WTC11 (cell line): ENCODE results near the gene ICA1. TPM values are rescaled to one million over a fixed set of nuclear protein-coding genes. Genes with fewer than 3 reads are reported as not detected.

Experiments used
- ATAC-seq: fragments of 200-7000 bp; cut with Tn5 transposase; 2 replicates; pipeline ENCODE4 v1.10.0; 2021; ENCODE audit warnings: mild to moderate bottlenecking, moderate library complexity
- CTCF ChIA-PET: fragments of 300-600 bp; sonication (Branson Sonifier 250); formaldehyde crosslinking; loops from one replicate; lab custom pipeline; 2021; ENCODE audit warnings: antibody characterized with exemption; lab: Charles Lee
- POLR2A ChIA-PET: fragments of 350-600 bp; sonication (Branson Sonifier 250); formaldehyde crosslinking; loops from one replicate; lab custom pipeline; 2021; ENCODE audit warnings: antibody characterized with exemption; lab: Charles Lee
- DNase-seq: peaks from one replicate; pipeline ENCODE4 v3.0.0; 2021; ENCODE audit warnings: low spot score
- H3K27ac Mint-ChIP-seq: 2 replicates; pipeline ENCODE4 v1.8.0; 2021; ENCODE audit warnings: mixed read lengths
- H3K27me3 Mint-ChIP-seq: 2 replicates; pipeline ENCODE4 v1.8.0; 2021; ENCODE audit warnings: low read depth, mild to moderate bottlenecking, moderate library complexity, mixed read lengths
- H3K36me3 Mint-ChIP-seq: 2 replicates; pipeline ENCODE4 v1.8.0; 2021; ENCODE audit warnings: mixed read lengths
- H3K4me1 Mint-ChIP-seq: 2 replicates; pipeline ENCODE4 v1.8.0; 2022; ENCODE audit warnings: mixed read lengths
- H3K4me3 Mint-ChIP-seq: 2 replicates; pipeline ENCODE4 v1.8.0; 2021; ENCODE audit warnings: mild to moderate bottlenecking, moderate library complexity, mixed read lengths
- H3K9me3 Mint-ChIP-seq: 2 replicates; pipeline ENCODE4 v1.8.0; 2021; ENCODE audit warnings: mixed read lengths
- AR ChIP-seq: fragments of 250-450 bp; sonication (Bioruptor Pico); IDR thresholded peaks from 2 replicates; pipeline ENCODE4 v1.9.0; 2021; ENCODE audit warnings: mild to moderate bottlenecking
- ATF2 ChIP-seq: sonication (generic); formaldehyde crosslinking; IDR thresholded peaks from 2 replicates; pipeline ENCODE4 v1.8.1; 2022; ENCODE audit warnings: low read depth, missing genetic modification reagents, borderline replicate concordance
- CREM ChIP-seq: sonication (generic); formaldehyde crosslinking; IDR thresholded peaks from 2 replicates; pipeline ENCODE4 v1.8.1; 2022; ENCODE audit warnings: mild to moderate bottlenecking, missing genetic modification reagents, moderate library complexity
- E2F5 ChIP-seq: sonication (generic); formaldehyde crosslinking; IDR thresholded peaks from 2 replicates; pipeline ENCODE4 v1.8.1; 2022; ENCODE audit warnings: mild to moderate bottlenecking, moderate library complexity, missing genetic modification reagents
- ETV6 ChIP-seq: sonication (generic); formaldehyde crosslinking; IDR thresholded peaks from 2 replicates; pipeline ENCODE4 v1.8.1; 2022; ENCODE audit warnings: mild to moderate bottlenecking, missing genetic modification reagents
- FOXJ3 ChIP-seq: sonication (generic); formaldehyde crosslinking; IDR thresholded peaks from 2 replicates; pipeline ENCODE4 v1.9.0; 2021; ENCODE audit warnings: missing genetic modification reagents, mild to moderate bottlenecking, borderline replicate concordance
- GABPB1 ChIP-seq: sonication (generic); formaldehyde crosslinking; IDR thresholded peaks from 2 replicates; pipeline ENCODE4 v1.8.1; 2023; ENCODE audit warnings: mild to moderate bottlenecking, missing genetic modification reagents
- GTF2I ChIP-seq: fragments of 250-450 bp; sonication (Bioruptor Pico); conservative IDR thresholded peaks from 2 replicates; pipeline ENCODE4 v1.4.0; 2021; ENCODE audit warnings: mild to moderate bottlenecking
- HMGXB4 ChIP-seq: sonication (generic); formaldehyde crosslinking; IDR thresholded peaks from 2 replicates; pipeline ENCODE4 v1.8.1; 2023; ENCODE audit warnings: mild to moderate bottlenecking, moderate library complexity, missing genetic modification reagents
- MLX ChIP-seq: sonication (generic); formaldehyde crosslinking; IDR thresholded peaks from 2 replicates; pipeline ENCODE4 v1.8.1; 2023; ENCODE audit warnings: mild to moderate bottlenecking, missing genetic modification reagents, moderate library complexity
- MXD4 ChIP-seq: fragments of 250-450 bp; sonication (Bioruptor Pico); IDR thresholded peaks from 2 replicates; pipeline ENCODE4 v1.8.0; 2021; ENCODE audit warnings: mild to moderate bottlenecking, moderate library complexity, borderline replicate concordance
- NR3C1 ChIP-seq: sonication (generic); formaldehyde crosslinking; conservative IDR thresholded peaks from 2 replicates; pipeline ENCODE4 v1.8.1; 2023; ENCODE audit warnings: low read depth, mild to moderate bottlenecking, missing genetic modification reagents
- RELA ChIP-seq: sonication (generic); formaldehyde crosslinking; IDR thresholded peaks from 2 replicates; pipeline ENCODE4 v1.8.1; 2022; ENCODE audit warnings: missing genetic modification reagents, mild to moderate bottlenecking, borderline replicate concordance
- RORB ChIP-seq: fragments of 250-450 bp; sonication (Bioruptor Pico); IDR thresholded peaks from 2 replicates; pipeline ENCODE4 v1.9.0; 2021; ENCODE audit warnings: mild to moderate bottlenecking
- SP1 ChIP-seq: sonication (generic); formaldehyde crosslinking; conservative IDR thresholded peaks from 2 replicates; pipeline ENCODE4 v1.8.1; 2022; ENCODE audit warnings: missing genetic modification reagents
- STAT6 ChIP-seq: sonication (generic); formaldehyde crosslinking; conservative IDR thresholded peaks from 2 replicates; pipeline ENCODE4 v1.8.1; 2023; ENCODE audit warnings: mild to moderate bottlenecking, low read depth, missing genetic modification reagents, moderate library complexity
- TCF7 ChIP-seq: sonication (generic); formaldehyde crosslinking; IDR thresholded peaks from 2 replicates; pipeline ENCODE4 v1.8.0; 2022; ENCODE audit warnings: mild to moderate bottlenecking, low read depth, missing genetic modification reagents, moderate library complexity
- ZMAT4 ChIP-seq: fragments of 250-450 bp; sonication (Bioruptor Pico); IDR thresholded peaks from 2 replicates; pipeline ENCODE4 v1.9.0; 2021; ENCODE audit warnings: mild to moderate bottlenecking
- ZNF219 ChIP-seq: sonication (generic); formaldehyde crosslinking; IDR thresholded peaks from 2 replicates; pipeline ENCODE4 v1.8.0; 2023; ENCODE audit warnings: missing genetic modification reagents, mild to moderate bottlenecking, borderline replicate concordance
- ZNF423 ChIP-seq: fragments of 250-450 bp; sonication (Bioruptor Pico); IDR thresholded peaks from 2 replicates; pipeline ENCODE4 v2.1.2; 2022; ENCODE audit warnings: mild to moderate bottlenecking, moderate library complexity
- ZNF425 ChIP-seq: fragments of 250-450 bp; sonication (Bioruptor Pico); conservative IDR thresholded peaks from 2 replicates; pipeline ENCODE4 v1.9.0; 2021; ENCODE audit warnings: mild to moderate bottlenecking
- ZNF671 ChIP-seq: fragments of 250-450 bp; sonication (Bioruptor Pico); IDR thresholded peaks from 2 replicates; pipeline ENCODE4 v1.8.0; 2021; ENCODE audit warnings: mild to moderate bottlenecking
- total RNA-seq: library from RNA; stranded (reverse); gene quantifications from 3 replicates; pipeline ENCODE4 v1.2.3, GENCODE V29; 2021

Gene ICA1
- total RNA-seq, 1 experiment from 2014 or later = 31.2 TPM

GRCh38 chr7:8282162-8282561, 20.2 kb upstream of the ICA1 start:
- no peak overlapping the region for H3K27ac Mint-ChIP-seq
- DNase-seq = no peak
- TF ChIP-seq ZNF671 (no peak), MXD4 (no peak), TCF7 (CRISPR knock-in tag) (no peak), GABPB1 (no peak), NR3C1 (CRISPR knock-in tag) (no peak), RORB (no peak), ZNF423 (no peak), STAT6 (CRISPR knock-in tag) (no peak), ETV6 (no peak)
- TF ChIP-seq, all 79 proteins: peak for 0
- no peaks in the 10 kb centered on the region for H3K36me3 Mint-ChIP-seq
- peaks cover 3% of the 10 kb centered on the region; the same call in 1 of the 2 replicates for H3K9me3 Mint-ChIP-seq
- no peak for ATAC-seq
- CTCF ChIA-PET = no interaction called here
- peaks cover 13% of the 10 kb centered on the region for H3K4me1 Mint-ChIP-seq
- POLR2A ChIA-PET = no interaction called here
- no peaks in the 10 kb centered on the region for H3K27me3 Mint-ChIP-seq
- no peak overlapping the region for H3K4me3 Mint-ChIP-seq

GRCh38 chr7:8278183-8278582, 16.2 kb upstream of the ICA1 start:
- H3K9me3 Mint-ChIP-seq = peaks cover 2% of the 10 kb centered on the region; the same call in 1 of the 2 replicates
- H3K27me3 Mint-ChIP-seq = no peaks in the 10 kb centered on the region
- POLR2A ChIA-PET = no interaction called here
- no peak overlapping the region for H3K4me3 Mint-ChIP-seq
- DNase-seq (no peak), ATAC-seq (no peak)
- no peaks in the 10 kb centered on the region for H3K36me3 Mint-ChIP-seq
- peaks cover 7% of the 10 kb centered on the region for H3K4me1 Mint-ChIP-seq
- H3K27ac Mint-ChIP-seq = no peak overlapping the region
- no peak for TF ChIP-seq FOXJ3 (CRISPR knock-in tag)
- no peak for TF ChIP-seq ZNF219
- TF ChIP-seq AR (CRISPR knock-in tag) = no peak
- no peak for TF ChIP-seq GTF2I (CRISPR knock-in tag)
- TF ChIP-seq ZMAT4 (CRISPR knock-in tag) = no peak
- TF ChIP-seq HMGXB4 (CRISPR knock-in tag) = no peak
- TF ChIP-seq ZNF425 = no peak
- no peak for TF ChIP-seq CREM (CRISPR knock-in tag)
- no peak for TF ChIP-seq RELA (CRISPR knock-in tag)
- TF ChIP-seq MXD4 = no peak
- no peak for TF ChIP-seq MLX
- no peak for TF ChIP-seq ATF2
- TF ChIP-seq SP1 = no peak
- no peak for TF ChIP-seq E2F5
- CTCF ChIA-PET = interaction anchor here (1.3 to 3.2 kb wide), 6 partner anchors 9 to 53 kb away, joined by 3 to 71 read pairs (median 14); no protein-coding TSS in a partner anchor
